Endothelial cell (in vitro differentiated cells): Measurements from ENCODE around the gene HCST. TPM values are rescaled to one million over a fixed set of nuclear protein-coding genes. Genes with fewer than 3 reads are reported as not detected.

Source experiments
- DNase-seq: peaks from one replicate; pipeline ENCODE4 v3.0.0; 2021; ENCODE audit warnings: low spot score
- H3K27ac Mint-ChIP-seq: one replicate; pipeline ENCODE4 v1.8.0; 2021; ENCODE audit warnings: mixed read lengths, inconsistent platforms; ENCODE audit not compliant: unreplicated experiment
- H3K27me3 Mint-ChIP-seq: one replicate; pipeline ENCODE4 v1.8.0; 2021; ENCODE audit warnings: mild to moderate bottlenecking, moderate library complexity, mixed read lengths, inconsistent platforms; ENCODE audit not compliant: unreplicated experiment
- H3K36me3 Mint-ChIP-seq: one replicate; pipeline ENCODE4 v1.8.0; 2021; ENCODE audit warnings: mild to moderate bottlenecking, low read depth, mixed read lengths, inconsistent platforms; ENCODE audit not compliant: unreplicated experiment
- H3K4me1 Mint-ChIP-seq: one replicate; pipeline ENCODE4 v1.8.0; 2021; ENCODE audit warnings: mild to moderate bottlenecking, mixed read lengths, inconsistent platforms; ENCODE audit not compliant: unreplicated experiment
- H3K4me3 Mint-ChIP-seq: one replicate; pipeline ENCODE4 v1.8.0; 2021; ENCODE audit warnings: mild to moderate bottlenecking, mixed read lengths, inconsistent platforms; ENCODE audit not compliant: unreplicated experiment
- H3K9me3 Mint-ChIP-seq: one replicate; pipeline ENCODE4 v1.8.0; 2021; ENCODE audit warnings: mixed read lengths, inconsistent platforms; ENCODE audit not compliant: unreplicated experiment
- total RNA-seq: library from RNA; stranded (reverse); fragmentation: NEBNext Ultra II Directional; extraction: Animal tissue kit (Norgen Biotek cat#: 25700); gene quantifications from one replicate; pipeline ENCODE4 v1.2.1, GENCODE V29; 2021; ENCODE audit not compliant: unreplicated experiment
- TF ChIP-seq, protein P1 (sequence below): fragments of 200-600 bp; sonication (generic); IDR thresholded peaks from one replicate; pipeline ENCODE4 v1.5.0; 2021; ENCODE audit warnings: antibody characterized with exemption; ENCODE audit not compliant: unreplicated experiment

HCST gene
- total RNA-seq, 1 donor from 2014 or later = 0.95 TPM

GRCh38 chr19:35913589-35913988, 11.3 kb downstream of the HCST start:
- H3K9me3 Mint-ChIP-seq = no peaks in the 10 kb centered on the region
- peaks cover 3% of the 10 kb centered on the region for H3K27me3 Mint-ChIP-seq
- H3K4me3 Mint-ChIP-seq = no peak overlapping the region
- peaks cover 2% of the 10 kb centered on the region for H3K4me1 Mint-ChIP-seq
- no peak overlapping the region for H3K27ac Mint-ChIP-seq
- TF ChIP-seq, protein P1, sequence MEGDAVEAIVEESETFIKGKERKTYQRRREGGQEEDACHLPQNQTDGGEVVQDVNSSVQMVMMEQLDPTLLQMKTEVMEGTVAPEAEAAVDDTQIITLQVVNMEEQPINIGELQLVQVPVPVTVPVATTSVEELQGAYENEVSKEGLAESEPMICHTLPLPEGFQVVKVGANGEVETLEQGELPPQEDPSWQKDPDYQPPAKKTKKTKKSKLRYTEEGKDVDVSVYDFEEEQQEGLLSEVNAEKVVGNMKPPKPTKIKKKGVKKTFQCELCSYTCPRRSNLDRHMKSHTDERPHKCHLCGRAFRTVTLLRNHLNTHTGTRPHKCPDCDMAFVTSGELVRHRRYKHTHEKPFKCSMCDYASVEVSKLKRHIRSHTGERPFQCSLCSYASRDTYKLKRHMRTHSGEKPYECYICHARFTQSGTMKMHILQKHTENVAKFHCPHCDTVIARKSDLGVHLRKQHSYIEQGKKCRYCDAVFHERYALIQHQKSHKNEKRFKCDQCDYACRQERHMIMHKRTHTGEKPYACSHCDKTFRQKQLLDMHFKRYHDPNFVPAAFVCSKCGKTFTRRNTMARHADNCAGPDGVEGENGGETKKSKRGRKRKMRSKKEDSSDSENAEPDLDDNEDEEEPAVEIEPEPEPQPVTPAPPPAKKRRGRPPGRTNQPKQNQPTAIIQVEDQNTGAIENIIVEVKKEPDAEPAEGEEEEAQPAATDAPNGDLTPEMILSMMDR = no peak
- DNase-seq = no peak
- no peaks in the 10 kb centered on the region for H3K36me3 Mint-ChIP-seq

GRCh38 chr19:35915443-35915842, 13.1 kb downstream of the HCST start:
- Mint-ChIP-seq H3K9me3 (no peaks in the 10 kb centered on the region), H3K4me3 (no peak overlapping the region), H3K4me1 (no peaks in the 10 kb centered on the region), H3K27ac (no peak overlapping the region), H3K36me3 (no peaks in the 10 kb centered on the region), H3K27me3 (no peaks in the 10 kb centered on the region)
- TF ChIP-seq, protein P1 = no peak
- no peak for DNase-seq

DNA sequence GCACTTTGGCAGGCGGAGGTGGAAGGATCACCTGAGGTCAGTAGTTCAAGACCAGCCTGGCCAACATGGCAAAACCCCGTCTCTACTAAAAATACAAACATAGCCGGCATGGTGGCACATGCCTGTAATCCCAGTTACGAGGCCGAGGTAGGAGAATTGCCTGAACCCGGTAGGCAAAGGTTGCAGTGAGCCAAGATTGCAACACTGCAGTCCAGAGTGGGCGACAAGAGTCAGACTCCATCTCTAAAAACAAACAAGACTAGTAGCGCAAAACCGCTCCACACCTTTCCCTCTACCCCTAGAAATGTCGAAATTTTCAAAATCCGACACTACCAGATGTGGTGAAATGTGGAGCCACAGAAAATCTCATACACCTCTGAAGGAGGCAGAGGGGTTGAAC, 17.0 kb downstream of the HCST start:
- no peaks in the 10 kb centered on the region for H3K9me3 Mint-ChIP-seq
- no peaks in the 10 kb centered on the region for H3K27me3 Mint-ChIP-seq
- no peak for DNase-seq
- H3K36me3 Mint-ChIP-seq = no peaks in the 10 kb centered on the region
- no peak overlapping the region for H3K27ac Mint-ChIP-seq
- H3K4me3 Mint-ChIP-seq = no peak overlapping the region
- TF ChIP-seq, protein P1 = no peak
- no peaks in the 10 kb centered on the region for H3K4me1 Mint-ChIP-seq

DNA sequence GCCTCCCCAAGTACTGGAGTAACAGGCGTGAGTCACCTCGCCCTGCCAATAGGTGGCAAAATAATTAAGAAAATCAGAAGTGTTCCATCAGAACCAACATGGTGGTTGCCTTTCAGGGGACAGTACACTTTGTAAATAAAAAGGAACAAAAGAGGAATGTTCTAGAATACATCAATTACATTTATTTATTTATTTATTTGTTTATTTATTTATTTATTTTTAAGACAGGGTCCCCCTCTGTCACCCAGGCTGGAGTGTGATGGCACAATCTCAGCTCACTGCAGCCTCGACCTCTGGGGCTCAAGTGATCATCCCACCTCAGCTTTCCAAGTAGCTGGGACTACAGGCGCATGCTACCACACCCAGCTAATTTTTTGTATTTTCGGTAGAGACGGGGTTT, 18.7 kb downstream of the HCST start:
- H3K27me3 Mint-ChIP-seq = peaks cover 5% of the 10 kb centered on the region
- TF ChIP-seq, protein P1 = no peak
- DNase-seq = no peak
- H3K27ac Mint-ChIP-seq = no peak overlapping the region
- no peak overlapping the region for H3K4me3 Mint-ChIP-seq
- H3K9me3 Mint-ChIP-seq = no peaks in the 10 kb centered on the region
- no peaks in the 10 kb centered on the region for H3K36me3 Mint-ChIP-seq
- H3K4me1 Mint-ChIP-seq = no peaks in the 10 kb centered on the region

DNA sequence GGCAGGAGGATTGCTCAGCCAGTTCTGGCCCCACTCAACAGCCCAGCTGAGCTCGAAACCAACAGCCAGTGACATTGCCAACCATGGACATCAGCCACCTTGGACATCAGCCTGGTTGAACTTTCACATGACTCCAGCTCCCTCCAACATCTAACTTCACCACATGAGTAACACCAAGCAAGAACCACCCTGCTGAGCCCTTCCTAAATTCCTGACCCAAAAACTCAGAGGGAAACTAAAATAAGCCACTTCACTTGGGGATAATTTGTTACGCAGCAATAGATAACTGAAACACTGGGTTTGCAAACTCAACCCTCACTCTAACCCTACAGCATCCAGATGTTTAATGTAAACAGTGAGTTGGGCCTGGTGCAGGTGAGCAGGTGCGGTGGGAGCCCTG, 23.2 kb downstream of the HCST start:
- H3K9me3 Mint-ChIP-seq = no peaks in the 10 kb centered on the region
- H3K27me3 Mint-ChIP-seq = peaks cover 7% of the 10 kb centered on the region
- H3K4me1 Mint-ChIP-seq = peaks cover 3% of the 10 kb centered on the region
- peak overlapping the region; percentile 37 for H3K27ac Mint-ChIP-seq
- H3K36me3 Mint-ChIP-seq = no peaks in the 10 kb centered on the region
- no peak overlapping the region for H3K4me3 Mint-ChIP-seq
- no peak for DNase-seq
- TF ChIP-seq, protein P1 = no peak
